ENCODE measurements around the gene LGI1. TPM values are rescaled to one million over a fixed set of nuclear protein-coding genes. Genes with fewer than 3 reads are reported as not detected.

The LGI1 gene
- total RNA-seq, 1 donor from 2014 or later = 23.2 TPM

DNA sequence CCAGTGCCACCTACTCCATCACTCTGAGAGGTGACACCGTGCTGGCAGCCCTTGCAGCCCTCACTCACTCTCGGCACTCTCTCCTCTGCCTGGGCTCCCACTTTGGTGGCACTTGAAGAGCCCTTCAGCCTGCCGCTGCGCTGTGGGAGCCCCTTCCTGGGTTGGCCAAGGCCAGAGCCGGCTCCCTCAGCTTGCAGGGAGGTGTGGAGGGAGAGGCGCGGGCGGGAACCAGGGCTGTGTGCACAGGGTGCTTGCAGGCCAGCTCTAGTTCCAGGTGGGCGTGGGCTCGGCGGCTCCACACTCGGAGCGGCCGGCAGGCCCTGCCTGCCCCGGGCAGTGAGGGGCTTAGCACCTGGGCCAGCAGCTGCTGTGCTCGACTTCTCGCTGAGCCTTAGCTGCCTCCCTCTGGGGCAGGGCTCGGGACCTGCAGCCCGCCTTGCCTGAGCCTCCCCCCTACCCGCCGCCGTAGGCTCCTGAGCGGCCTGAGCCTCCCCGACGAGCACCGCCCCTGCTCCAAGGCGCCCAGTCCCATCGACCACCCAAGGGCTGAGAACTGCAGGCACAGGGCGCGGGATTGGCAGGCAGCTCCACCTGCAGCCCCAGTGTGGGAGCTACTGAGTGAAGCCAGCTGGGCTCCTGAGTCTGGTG is 87.4 kb downstream of the LGI1 start:
- DNase-seq (ENCODE audit: low spot score in 2 of 2) = no peak
- no peak for FAIRE-seq

Other genes starting within 250 kb of the LGI1 start
- gene FFAR4, start 191.3 kb upstream of the LGI1 start, total RNA-seq = not detected
- 9.0 TPM for gene RBP4, start 156.7 kb upstream of the LGI1 start, total RNA-seq
- not detected for gene PDE6C, start 145.4 kb upstream of the LGI1 start, total RNA-seq
- gene FRA10AC1, start 55.3 kb upstream of the LGI1 start, total RNA-seq = 18.8 TPM
- gene SLC35G1, start 136.0 kb downstream of the LGI1 start, total RNA-seq = 5.7 TPM
- 4.9 TPM for gene PLCE1, start 236.0 kb downstream of the LGI1 start, total RNA-seq